Lower lobe of right lung (tissue), 2 donors: Measurements from ENCODE around the gene IFNL1. TPM values are rescaled to one million over a fixed set of nuclear protein-coding genes. Genes with fewer than 3 reads are reported as not detected.

ENCODE experiments used
- ATAC-seq, 2 donors: fragments of 200-7000 bp; cut with Tn5 transposase; one replicate each; pipeline ENCODE4 v1.9.1; 2020 to 2022; ENCODE audit warnings: mild to moderate bottlenecking in 2 of 2, moderate library complexity in 2 of 2
- DNase-seq: peaks from one replicate; pipeline ENCODE4 v3.0.0-alpha.2; 2020
- H3K27ac ChIP-seq: fragments of 200-600 bp; one replicate; pipeline ENCODE4 v1.8.0; 2022
- H3K27me3 ChIP-seq: fragments of 200-600 bp; one replicate; pipeline ENCODE4 v1.8.0; 2022; ENCODE audit warnings: low read depth
- H3K36me3 ChIP-seq: fragments of 200-600 bp; one replicate; pipeline ENCODE4 v1.8.0; 2022; ENCODE audit warnings: mild to moderate bottlenecking
- H3K4me1 ChIP-seq: fragments of 200-600 bp; one replicate; pipeline ENCODE4 v1.8.0; 2022
- H3K4me3 ChIP-seq: fragments of 200-600 bp; one replicate; pipeline ENCODE4 v1.8.0; 2022; ENCODE audit warnings: mild to moderate bottlenecking
- H3K9me3 ChIP-seq: fragments of 200-600 bp; one replicate; pipeline ENCODE4 v1.8.0; 2022
- CTCF ChIP-seq: fragments of 200-600 bp; IDR thresholded peaks from one replicate; pipeline ENCODE4 v1.8.0; 2022; ENCODE audit warnings: antibody characterized with exemption, mild to moderate bottlenecking
- intact Hi-C: fragments of 100-400 bp; cut with DNase I; formaldehyde crosslinking; loops from one replicate; pipeline ENCODE4 v1.11.0; 2022
- long read RNA-seq: library from polyadenylated mRNA; unstranded; transcript quantifications from one replicate; pipeline ENCODE4 v2.0.0, GENCODE V29; 2021
- total RNA-seq: library from RNA; stranded (reverse); fragmentation: NEBNext Ultra II Directional; extraction: Animal tissue kit (Norgen Biotek cat#: 25700); gene quantifications from one replicate; pipeline ENCODE4 v1.2.1, GENCODE V29; 2021
- donor health status: DM: no; HTN: yes; CAD: no; lungs with severe emphysema.

IFNL1 gene
- total RNA-seq: not detected
- long read RNA-seq: 0 reads

- TF ChIP-seq CTCF: no peak
- no peak within 1 kb of the TSS for H3K27ac ChIP-seq
- no peaks in the 10 kb centered on the region for H3K36me3 ChIP-seq
- no peaks in the 10 kb centered on the region for H3K9me3 ChIP-seq
- no peaks in the 10 kb centered on the region for H3K4me1 ChIP-seq
- no peak within 1 kb of the TSS for H3K4me3 ChIP-seq
- ATAC-seq: peak; percentile 63 to 80
- peak; percentile 74 for DNase-seq
- peaks cover 4% of the 10 kb centered on the region for H3K27me3 ChIP-seq
- intact Hi-C loops: no loop called here
Observed at GRCh38 chr19:39296055-39296645, at the start of gene IFNL1. Gene IFNL1 (plus strand): TSS chr19:39296407. CDS start chr19:39296422, 15 bp downstream.

DNA sequence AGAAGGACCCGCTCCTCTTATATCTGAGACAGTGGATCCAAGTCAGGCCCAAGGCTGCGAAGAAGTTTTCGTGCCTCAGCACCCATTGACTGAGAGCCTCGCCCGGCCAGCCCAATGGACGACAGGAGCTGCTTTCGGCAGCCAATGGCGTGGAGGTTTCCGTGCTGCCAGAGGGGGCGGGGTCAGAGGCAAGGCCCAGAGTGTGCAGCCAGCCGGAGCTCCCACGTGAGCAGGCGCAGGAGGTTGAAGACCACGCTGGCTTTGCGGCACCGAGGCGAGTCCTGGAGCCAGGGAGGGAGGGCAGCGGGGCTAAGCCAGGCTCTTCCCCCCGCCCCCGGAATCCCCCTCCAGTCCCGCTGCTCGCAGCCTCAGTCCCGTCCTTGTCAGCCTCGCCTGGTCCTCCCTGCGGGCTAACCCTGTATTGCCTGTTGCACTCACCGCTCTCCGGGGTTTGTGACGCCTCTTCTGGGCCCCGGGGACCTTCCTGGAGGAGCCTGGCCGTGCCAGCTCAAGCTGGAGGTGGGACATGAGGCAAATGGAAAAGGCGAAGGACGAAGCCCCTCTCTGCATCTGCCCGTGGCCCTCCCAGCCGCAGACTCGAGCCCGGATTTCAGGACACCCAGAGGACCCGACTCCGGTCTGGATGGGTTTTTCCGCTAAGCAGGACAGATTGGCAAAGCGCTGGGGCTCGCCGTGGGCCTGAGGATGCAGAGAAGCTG, 49.1 kb upstream of the IFNL1 start:
- H3K4me3 ChIP-seq: peak overlapping the region; percentile 19
- intact Hi-C loops: no loop called here
- no peak overlapping the region for H3K27ac ChIP-seq
- H3K9me3 ChIP-seq: no peaks in the 10 kb centered on the region
- no peaks in the 10 kb centered on the region for H3K36me3 ChIP-seq
- peaks cover 49% of the 10 kb centered on the region for H3K27me3 ChIP-seq
- DNase-seq: peak; percentile 52
- H3K4me1 ChIP-seq: peaks cover 10% of the 10 kb centered on the region
- TF ChIP-seq CTCF: no peak
- peak; percentile 53 to 63 for ATAC-seq

GRCh38 chr19:39247701-39248664, 48.2 kb upstream of the IFNL1 start:
- Histone ChIP-seq H3K4me1 (peaks cover 10% of the 10 kb centered on the region), H3K9me3 (no peaks in the 10 kb centered on the region), H3K36me3 (no peaks in the 10 kb centered on the region), H3K4me3 (peak overlapping the region; percentile 19), H3K27ac (no peak overlapping the region), H3K27me3 (peaks cover 49% of the 10 kb centered on the region)
- intact Hi-C loops: no loop called here
- no peak for TF ChIP-seq CTCF
- peak; percentile 69 to 71 for ATAC-seq
- no peak for DNase-seq

- intact Hi-C loops: no loop called here
- no peak for DNase-seq
- Histone ChIP-seq H3K27ac (no peak within 1 kb of the TSS), H3K36me3 (no peaks in the 10 kb centered on the region), H3K4me3 (peak within 1 kb of the TSS; percentile 19), H3K4me1 (peaks cover 10% of the 10 kb centered on the region), H3K27me3 (peaks cover 45% of the 10 kb centered on the region), H3K9me3 (no peaks in the 10 kb centered on the region)
- ATAC-seq: no peak
- no peak for TF ChIP-seq CTCF
Observed at GRCh38 chr19:39248806-39249205, 47.4 kb upstream of the IFNL1 start, which contains the start of gene IFNL4. Gene IFNL4 (minus strand): TSS chr19:39248856.

- Histone ChIP-seq H3K27ac (no peak overlapping the region), H3K4me3 (no peak overlapping the region), H3K36me3 (no peaks in the 10 kb centered on the region), H3K9me3 (no peaks in the 10 kb centered on the region), H3K4me1 (peaks cover 10% of the 10 kb centered on the region), H3K27me3 (peaks cover 47% of the 10 kb centered on the region)
- intact Hi-C loops: no loop called here
- TF ChIP-seq CTCF: no peak
- ATAC-seq (no peak), DNase-seq (no peak)
Observed at GRCh38 chr19:39251081-39251480, 45.1 kb upstream of the IFNL1 start.
